ENCODE data around the gene BNIP5. TPM values are rescaled to one million over a fixed set of nuclear protein-coding genes. Genes with fewer than 3 reads are reported as not detected.

BNIP5 gene
- total RNA-seq, 1 experiment from 2014 or later = not detected

GRCh38 chr6:36357872-36358225 is 21.2 kb upstream of the BNIP5 start:
- no peak overlapping the region for H3K27ac ChIP-seq (ENCODE audit: low read depth, low read length, poor library complexity, severe bottlenecking)
- POLR2A ChIA-PET (ENCODE audit: low non-redundant PET) = no interaction called here
- no peaks in the 10 kb centered on the region for H3K4me1 ChIP-seq (ENCODE audit: insufficient read depth, low read length, poor library complexity, severe bottlenecking)
- H3K9me3 ChIP-seq (ENCODE audit: low read depth, low read length, poor library complexity, severe bottlenecking) = peaks cover 10% of the 10 kb centered on the region
- intact Hi-C loops (cut with micrococcal nuclease; ENCODE audit: unreplicated experiment) = no loop called here
- DNase-seq (ENCODE audit: low spot score) = no peak
- TF ChIP-seq CTCF (conservative IDR thresholded peaks at IDR 0.05; ENCODE audit: low read depth, low read length) (no peak), EZH2 (IDR thresholded peaks at IDR 0.05; ENCODE audit: borderline replicate concordance, low read depth, low read length, poor library complexity, severe bottlenecking) (no peak)
- no TSS peak for BruUV-seq (replicated peaks)
- no peak overlapping the region for H3K4me3 ChIP-seq (ENCODE audit: low read depth, low read length, poor library complexity, severe bottlenecking)
- CTCF ChIA-PET = interaction anchor here (0.5 kb wide), 1 partner anchor 198 kb away, joined by 7 read pairs; no protein-coding TSS in a partner anchor
- H3K36me3 ChIP-seq (ENCODE audit: insufficient read depth, low read length, poor library complexity, severe bottlenecking) = no peaks in the 10 kb centered on the region
- H3K27me3 ChIP-seq (replicated peaks; ENCODE audit: insufficient read depth, low read depth, low read length, poor library complexity) = no peaks in the 10 kb centered on the region

GRCh38 chr6:36355819-36356218 is 19.1 kb upstream of the BNIP5 start:
- Histone ChIP-seq H3K4me1 (ENCODE audit: insufficient read depth, low read length, poor library complexity, severe bottlenecking) (no peaks in the 10 kb centered on the region), H3K27ac (ENCODE audit: low read depth, low read length, poor library complexity, severe bottlenecking) (no peak overlapping the region), H3K9me3 (ENCODE audit: low read depth, low read length, poor library complexity, severe bottlenecking) (peaks cover 16% of the 10 kb centered on the region), H3K36me3 (ENCODE audit: insufficient read depth, low read length, poor library complexity, severe bottlenecking) (no peaks in the 10 kb centered on the region), H3K27me3 (replicated peaks; ENCODE audit: insufficient read depth, low read depth, low read length, poor library complexity) (no peaks in the 10 kb centered on the region), H3K4me3 (ENCODE audit: low read depth, low read length, poor library complexity, severe bottlenecking) (no peak overlapping the region)
- intact Hi-C loops (cut with micrococcal nuclease; ENCODE audit: unreplicated experiment) = no loop called here
- ChIA-PET POLR2A (ENCODE audit: low non-redundant PET) (no interaction called here), CTCF (no interaction called here)
- BruUV-seq (replicated peaks) = no TSS peak
- no peak for TF ChIP-seq CTCF (conservative IDR thresholded peaks at IDR 0.05; ENCODE audit: low read depth, low read length)
- TF ChIP-seq EZH2 (IDR thresholded peaks at IDR 0.05; ENCODE audit: borderline replicate concordance, low read depth, low read length, poor library complexity, severe bottlenecking) = no peak
- DNase-seq (ENCODE audit: low spot score) = no peak

DNA sequence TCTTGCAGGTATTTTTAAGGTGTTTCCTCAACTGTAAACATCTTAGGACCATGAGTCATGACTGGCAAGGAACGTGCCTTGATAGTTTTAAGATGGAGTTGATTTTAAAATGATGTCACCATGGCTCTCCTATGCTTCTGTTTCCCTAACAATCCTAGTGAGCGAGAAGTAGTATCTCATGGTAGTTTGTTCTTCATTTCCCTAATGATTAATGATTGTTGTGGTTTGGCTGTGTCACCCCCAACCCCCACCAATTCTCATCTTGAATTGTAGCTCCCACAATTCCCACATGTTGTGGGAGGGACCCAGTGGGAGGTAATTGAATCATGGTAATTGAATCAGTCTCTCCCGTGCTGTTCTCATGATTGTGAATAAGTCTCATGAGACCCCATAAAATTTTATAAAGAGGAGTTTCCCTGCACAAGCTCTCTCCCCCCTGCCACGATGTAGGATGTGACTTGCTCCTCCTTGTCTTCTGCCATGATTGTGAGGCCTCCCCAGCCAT is 16.8 kb upstream of the BNIP5 start:
- no peak overlapping the region for H3K27ac ChIP-seq (ENCODE audit: low read depth, low read length, poor library complexity, severe bottlenecking)
- peak; percentile 61 for DNase-seq (ENCODE audit: low spot score)
- TF ChIP-seq CTCF (conservative IDR thresholded peaks at IDR 0.05; ENCODE audit: low read depth, low read length) (no peak), EZH2 (IDR thresholded peaks at IDR 0.05; ENCODE audit: borderline replicate concordance, low read depth, low read length, poor library complexity, severe bottlenecking) (no peak)
- ChIA-PET CTCF (interaction anchor here (0.9 kb wide), 1 partner anchor 13 kb away, joined by 3 read pairs; no protein-coding TSS in a partner anchor), POLR2A (ENCODE audit: low non-redundant PET) (no interaction called here)
- peaks cover 16% of the 10 kb centered on the region for H3K9me3 ChIP-seq (ENCODE audit: low read depth, low read length, poor library complexity, severe bottlenecking)
- intact Hi-C loops (cut with micrococcal nuclease; ENCODE audit: unreplicated experiment) = no loop called here
- no peaks in the 10 kb centered on the region for H3K4me1 ChIP-seq (ENCODE audit: insufficient read depth, low read length, poor library complexity, severe bottlenecking)
- no TSS peak for BruUV-seq (replicated peaks)
- H3K27me3 ChIP-seq (replicated peaks; ENCODE audit: insufficient read depth, low read depth, low read length, poor library complexity) = no peaks in the 10 kb centered on the region
- H3K36me3 ChIP-seq (ENCODE audit: insufficient read depth, low read length, poor library complexity, severe bottlenecking) = no peaks in the 10 kb centered on the region
- no peak overlapping the region for H3K4me3 ChIP-seq (ENCODE audit: low read depth, low read length, poor library complexity, severe bottlenecking)
